ENCODE measurements around the gene GAPDHS. TPM values are rescaled to one million over a fixed set of nuclear protein-coding genes. Genes with fewer than 3 reads are reported as not detected.

Gene GAPDHS
- total RNA-seq, 1 experiment from 2014 or later: not detected

- Mint-ChIP-seq H3K9me3 (ENCODE audit: low read depth, unreplicated experiment) (no peaks in the 10 kb centered on the region), H3K36me3 (ENCODE audit: insufficient read depth, unreplicated experiment) (peaks cover 3% of the 10 kb centered on the region), H3K4me1 (ENCODE audit: low read depth, unreplicated experiment) (peaks cover 6% of the 10 kb centered on the region), H3K4me3 (ENCODE audit: low read depth, unreplicated experiment) (no peak overlapping the region), H3K27ac (ENCODE audit: unreplicated experiment) (no peak overlapping the region), H3K27me3 (ENCODE audit: unreplicated experiment) (peaks cover 76% of the 10 kb centered on the region)
- no TSS peak for BruUV-seq (replicated peaks)
- no peak for DNase-seq
- CTCF ChIA-PET: no interaction called here
- intact Hi-C loops (cut with micrococcal nuclease; ENCODE audit: unreplicated experiment): no loop called here
- TF ChIP-seq, protein P1, sequence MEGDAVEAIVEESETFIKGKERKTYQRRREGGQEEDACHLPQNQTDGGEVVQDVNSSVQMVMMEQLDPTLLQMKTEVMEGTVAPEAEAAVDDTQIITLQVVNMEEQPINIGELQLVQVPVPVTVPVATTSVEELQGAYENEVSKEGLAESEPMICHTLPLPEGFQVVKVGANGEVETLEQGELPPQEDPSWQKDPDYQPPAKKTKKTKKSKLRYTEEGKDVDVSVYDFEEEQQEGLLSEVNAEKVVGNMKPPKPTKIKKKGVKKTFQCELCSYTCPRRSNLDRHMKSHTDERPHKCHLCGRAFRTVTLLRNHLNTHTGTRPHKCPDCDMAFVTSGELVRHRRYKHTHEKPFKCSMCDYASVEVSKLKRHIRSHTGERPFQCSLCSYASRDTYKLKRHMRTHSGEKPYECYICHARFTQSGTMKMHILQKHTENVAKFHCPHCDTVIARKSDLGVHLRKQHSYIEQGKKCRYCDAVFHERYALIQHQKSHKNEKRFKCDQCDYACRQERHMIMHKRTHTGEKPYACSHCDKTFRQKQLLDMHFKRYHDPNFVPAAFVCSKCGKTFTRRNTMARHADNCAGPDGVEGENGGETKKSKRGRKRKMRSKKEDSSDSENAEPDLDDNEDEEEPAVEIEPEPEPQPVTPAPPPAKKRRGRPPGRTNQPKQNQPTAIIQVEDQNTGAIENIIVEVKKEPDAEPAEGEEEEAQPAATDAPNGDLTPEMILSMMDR (IDR thresholded peaks at IDR 0.05; ENCODE audit: unreplicated experiment): no peak
These were observed 8.9 kb upstream of the GAPDHS start for GRCh38 chr19:35524181-35524837.

GRCh38 chr19:35525873-35526272, 7.4 kb upstream of the GAPDHS start:
- Mint-ChIP-seq H3K4me1 (ENCODE audit: low read depth, unreplicated experiment) (no peaks in the 10 kb centered on the region), H3K27ac (ENCODE audit: unreplicated experiment) (no peak overlapping the region), H3K36me3 (ENCODE audit: insufficient read depth, unreplicated experiment) (no peaks in the 10 kb centered on the region), H3K4me3 (ENCODE audit: low read depth, unreplicated experiment) (no peak overlapping the region), H3K9me3 (ENCODE audit: low read depth, unreplicated experiment) (no peaks in the 10 kb centered on the region), H3K27me3 (ENCODE audit: unreplicated experiment) (peaks cover 82% of the 10 kb centered on the region)
- TF ChIP-seq, protein P1 (IDR thresholded peaks at IDR 0.05; ENCODE audit: unreplicated experiment): no peak
- no TSS peak for BruUV-seq (replicated peaks)
- CTCF ChIA-PET: interaction anchor here (0.7 kb wide), 1 partner anchor 9 kb away, joined by 3 read pairs; no protein-coding TSS in a partner anchor
- DNase-seq: no peak
- intact Hi-C loops (cut with micrococcal nuclease; ENCODE audit: unreplicated experiment): no loop called here

- TF ChIP-seq, protein P1 (IDR thresholded peaks at IDR 0.05; ENCODE audit: unreplicated experiment): no peak
- Mint-ChIP-seq H3K4me3 (ENCODE audit: low read depth, unreplicated experiment) (no peak within 1 kb of the TSS), H3K36me3 (ENCODE audit: insufficient read depth, unreplicated experiment) (peaks cover 6% of the 10 kb centered on the region), H3K9me3 (ENCODE audit: low read depth, unreplicated experiment) (no peaks in the 10 kb centered on the region), H3K4me1 (ENCODE audit: low read depth, unreplicated experiment) (no peaks in the 10 kb centered on the region), H3K27ac (ENCODE audit: unreplicated experiment) (no peak within 1 kb of the TSS), H3K27me3 (ENCODE audit: unreplicated experiment) (peaks cover 92% of the 10 kb centered on the region)
- no peak for DNase-seq
- CTCF ChIA-PET: interaction anchor here (3.3 kb wide), 1 partner anchor 18 kb away, joined by 14 read pairs; no protein-coding TSS in a partner anchor
- no TSS peak for BruUV-seq (replicated peaks)
- intact Hi-C loops (cut with micrococcal nuclease; ENCODE audit: unreplicated experiment): no loop called here
These were observed 4.8 kb upstream of the GAPDHS start, which contains the start of gene SBSN for GRCh38 chr19:35528218-35529038. TSS of gene SBSN (minus strand) at chr19:35528311. CDS start at chr19:35528281, 30 bp downstream.

DNA sequence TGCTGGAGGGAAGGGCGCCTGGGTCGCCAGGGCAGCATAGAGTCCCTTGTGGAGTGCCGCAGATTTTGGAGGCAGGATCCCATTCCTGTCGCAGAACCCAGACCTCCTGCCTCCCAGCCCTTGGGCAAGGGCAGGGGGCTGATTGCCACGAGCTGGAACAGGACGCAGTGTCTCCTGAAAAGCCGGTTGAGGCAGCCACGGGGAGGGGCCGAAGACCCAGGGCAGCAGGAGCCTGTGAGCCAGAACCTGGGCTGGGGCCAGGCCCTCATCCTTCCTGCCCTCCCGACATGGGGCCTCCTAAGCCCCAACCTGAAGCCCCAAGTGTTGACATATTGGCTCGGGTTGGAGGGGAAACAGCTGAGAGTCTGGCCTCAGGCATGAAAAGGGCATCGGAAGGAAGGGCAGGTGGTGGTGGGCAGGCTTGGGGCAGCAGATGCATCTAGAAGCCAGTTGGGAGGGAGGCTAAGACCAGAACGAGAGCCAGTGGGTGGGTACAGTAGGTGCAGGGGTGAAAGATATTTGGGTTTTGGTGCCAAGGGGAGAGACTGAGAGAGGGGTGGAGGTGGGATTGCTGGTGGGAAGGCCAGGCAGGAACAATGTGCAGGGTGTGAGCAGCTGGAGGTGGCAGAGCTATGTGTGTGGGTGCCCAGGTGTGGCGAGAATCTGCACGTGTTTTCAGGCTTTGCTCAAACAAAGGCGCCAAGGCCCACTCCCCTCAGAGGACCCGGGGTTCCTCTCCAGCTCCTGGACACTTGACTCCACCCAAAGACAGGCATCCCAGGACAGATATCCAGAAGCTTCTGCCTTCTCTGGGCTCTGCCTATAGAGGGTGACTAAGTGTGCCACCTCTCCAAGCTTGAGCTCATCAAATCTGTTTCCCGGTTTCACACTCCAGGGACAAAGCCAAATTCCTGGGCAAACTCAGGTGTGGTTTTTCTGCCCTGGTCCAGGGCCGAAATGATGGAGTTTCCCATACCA, 3.7 kb upstream of the GAPDHS start:
- no peaks in the 10 kb centered on the region for H3K4me1 Mint-ChIP-seq (ENCODE audit: low read depth, unreplicated experiment)
- CTCF ChIA-PET: interaction anchor here (1.3 to 3.3 kb wide), 2 partner anchors 12 to 19 kb away, joined by 3 to 14 read pairs; no protein-coding TSS in a partner anchor
- H3K9me3 Mint-ChIP-seq (ENCODE audit: low read depth, unreplicated experiment): no peaks in the 10 kb centered on the region
- intact Hi-C loops (cut with micrococcal nuclease; ENCODE audit: unreplicated experiment): no loop called here
- H3K27ac Mint-ChIP-seq (ENCODE audit: unreplicated experiment): no peak overlapping the region
- BruUV-seq (replicated peaks): no TSS peak
- peaks cover 91% of the 10 kb centered on the region for H3K27me3 Mint-ChIP-seq (ENCODE audit: unreplicated experiment)
- no peak overlapping the region for H3K4me3 Mint-ChIP-seq (ENCODE audit: low read depth, unreplicated experiment)
- H3K36me3 Mint-ChIP-seq (ENCODE audit: insufficient read depth, unreplicated experiment): peaks cover 6% of the 10 kb centered on the region
- DNase-seq: no peak
- TF ChIP-seq, protein P1 (IDR thresholded peaks at IDR 0.05; ENCODE audit: unreplicated experiment): no peak

Data from Calu3 (cell line).